CD4-positive, CD25-positive, alpha-beta regulatory T cell (primary cell): Measurements from ENCODE around the gene RAB7B. TPM values are rescaled to one million over a fixed set of nuclear protein-coding genes. Genes with fewer than 3 reads are reported as not detected.

Experiments
- ATAC-seq, 2 donors: fragments of 150-1000 bp; cut with Tn5 transposase; one replicate each; pipeline ENCODE4 v1.10.0; 2021; ENCODE audit warnings: low read depth in 2 of 2, moderate number of reproducible peaks in 2 of 2, moderate library complexity in 1 of 2
- DNase-seq, 3 donors: peaks; one replicate each; pipeline versions ENCODE4 v3.0.0 to v3.0.0-alpha.2; 2012 to 2022; ENCODE audit warnings: mixed read lengths in 1 of 3
- H3K27ac ChIP-seq: one replicate; pipeline ENCODE4 v1.7.0; 2013; ENCODE audit warnings: mild to moderate bottlenecking, low read length; ENCODE audit not compliant: insufficient read depth, poor library complexity, severe bottlenecking
- H3K27me3 ChIP-seq: one replicate; pipeline ENCODE4 v1.7.0; 2013; ENCODE audit warnings: low read length; ENCODE audit not compliant: control insufficient read depth, insufficient read depth
- H3K36me3 ChIP-seq: one replicate; pipeline ENCODE4 v1.7.0; 2013; ENCODE audit warnings: mild to moderate bottlenecking, low read length, moderate library complexity; ENCODE audit not compliant: control insufficient read depth, insufficient read depth
- H3K4me1 ChIP-seq: 2 replicates; pipeline ENCODE4 v1.7.0; 2013; ENCODE audit warnings: mild to moderate bottlenecking, low read length; ENCODE audit not compliant: insufficient read depth, control insufficient read depth, poor library complexity, severe bottlenecking
- H3K4me3 ChIP-seq: one replicate; pipeline ENCODE4 v1.7.0; 2013; ENCODE audit warnings: low read depth, mild to moderate bottlenecking, low read length, moderate library complexity
- H3K9me3 ChIP-seq, 2 experiments: 1 replicate in 1 of 2; 2 replicates in 1 of 2; pipeline ENCODE4 v1.7.0; 2013; ENCODE audit warnings: low read length in 2 of 2, mild to moderate bottlenecking in 1 of 2, moderate library complexity in 1 of 2; ENCODE audit not compliant: control insufficient read depth in 2 of 2
- H3K27ac Mint-ChIP-seq, 3 donors: one replicate each; pipeline ENCODE4 v1.8.0; 2020 to 2022; ENCODE audit warnings: mild to moderate bottlenecking in 3 of 3, mixed read lengths in 3 of 3, moderate library complexity in 2 of 3
- H3K27me3 Mint-ChIP-seq: one replicate; pipeline ENCODE4 v1.8.0; 2022; ENCODE audit warnings: mild to moderate bottlenecking, mixed read lengths
- H3K36me3 Mint-ChIP-seq: one replicate; pipeline ENCODE4 v1.8.0; 2020; ENCODE audit warnings: mixed read lengths
- H3K4me1 Mint-ChIP-seq, 4 donors: one replicate each; pipeline ENCODE4 v1.8.0; 2020 to 2022; ENCODE audit warnings: mixed read lengths in 4 of 4, mild to moderate bottlenecking in 1 of 4
- H3K4me3 Mint-ChIP-seq, 4 donors: one replicate each; pipeline ENCODE4 v1.8.0; 2020 to 2022; ENCODE audit warnings: mild to moderate bottlenecking in 4 of 4, mixed read lengths in 4 of 4, moderate library complexity in 3 of 4
- H3K9me3 Mint-ChIP-seq, 7 donors: one replicate each; pipeline ENCODE4 v1.8.0; 2020 to 2022; ENCODE audit warnings: mixed read lengths in 7 of 7, mild to moderate bottlenecking in 3 of 7, moderate library complexity in 2 of 7
- polyA plus RNA-seq, 4 donors: library from polyadenylated mRNA; unstranded; fragments of 300-500 nt; fragmentation: Illumina TruSeq; gene quantifications; one replicate each; pipeline ENCODE4 v1.2.3, GENCODE V29; 2021
- total RNA-seq: library from RNA; stranded (reverse); gene quantifications from one replicate; pipeline ENCODE4 v1.2.3, GENCODE V29; 2022

RAB7B gene
- total and polyA plus RNA-seq, 5 donors from 2014 or later = not detected

DNA sequence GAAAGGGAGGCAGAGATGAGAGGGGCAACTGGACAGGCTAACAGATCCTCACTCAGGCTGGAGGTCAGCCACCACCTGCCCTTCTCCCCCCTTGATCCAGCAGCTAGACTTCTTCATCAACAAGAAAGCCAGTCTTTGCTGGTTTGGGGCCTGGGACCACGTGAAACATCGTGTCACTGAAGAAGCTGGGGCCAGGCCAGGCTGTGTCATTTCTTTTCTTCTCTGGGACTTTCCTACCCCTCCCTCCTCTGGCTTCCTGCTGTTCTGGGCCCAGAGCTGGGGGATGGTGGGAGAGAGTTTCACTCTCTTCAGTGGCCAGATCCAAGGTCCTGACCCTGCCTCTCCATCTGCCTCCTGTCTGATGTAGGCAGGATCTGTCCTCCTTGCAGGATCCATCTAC is 41.8 kb downstream of the RAB7B start:
- Histone ChIP-seq H3K27me3 (peaks cover 2% of the 10 kb centered on the region), H3K27ac (no peak overlapping the region), H3K4me1 (no peaks in the 10 kb centered on the region), H3K9me3 (no peaks in the 10 kb centered on the region), H3K4me3 (no peak overlapping the region), H3K36me3 (no peaks in the 10 kb centered on the region)
- Mint-ChIP-seq H3K36me3 (no peaks in the 10 kb centered on the region), H3K4me1 (no peaks in the 10 kb centered on the region), H3K9me3 (peaks cover 0 to 3% (median 0%) of the 10 kb centered on the region in 7 donors), H3K27me3 (peaks cover 28% of the 10 kb centered on the region), H3K27ac (no peak overlapping the region), H3K4me3 (no peak overlapping the region)
- ATAC-seq = no peak
- DNase-seq = peak in 1 of 3 donors; percentile 20

DNA sequence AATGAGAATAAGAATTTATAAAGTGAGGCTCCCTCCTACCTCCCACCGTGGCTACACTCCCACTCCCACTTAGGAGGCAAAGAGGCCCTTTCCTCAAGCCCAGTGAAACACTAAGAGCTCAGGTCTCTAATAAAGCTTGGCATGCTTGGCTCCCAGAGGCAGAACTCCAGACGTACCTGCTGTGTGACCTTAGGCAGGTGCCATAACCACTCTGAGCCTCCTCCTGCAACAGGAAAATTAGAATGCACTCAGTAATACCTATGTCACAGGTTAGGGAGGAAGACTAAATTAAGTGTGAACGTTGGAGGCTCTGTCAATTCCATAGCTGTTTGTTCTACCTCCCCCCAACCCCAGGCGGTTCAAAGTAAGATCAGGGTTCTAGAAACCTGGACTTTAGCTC is 43.4 kb downstream of the RAB7B start:
- no peaks in the 10 kb centered on the region for H3K4me1 Mint-ChIP-seq
- no peak overlapping the region for H3K4me3 Mint-ChIP-seq
- H3K36me3 Mint-ChIP-seq = no peaks in the 10 kb centered on the region
- peaks cover 28% of the 10 kb centered on the region for H3K27me3 Mint-ChIP-seq
- Histone ChIP-seq H3K9me3 (no peaks in the 10 kb centered on the region), H3K27ac (no peak overlapping the region), H3K4me1 (no peaks in the 10 kb centered on the region), H3K4me3 (no peak overlapping the region), H3K27me3 (peaks cover 4% of the 10 kb centered on the region), H3K36me3 (no peaks in the 10 kb centered on the region)
- H3K9me3 Mint-ChIP-seq = peaks cover 0 to 4% (median 0%) of the 10 kb centered on the region in 7 donors
- DNase-seq (no peak), ATAC-seq (no peak)
- no peak overlapping the region for H3K27ac Mint-ChIP-seq

DNA sequence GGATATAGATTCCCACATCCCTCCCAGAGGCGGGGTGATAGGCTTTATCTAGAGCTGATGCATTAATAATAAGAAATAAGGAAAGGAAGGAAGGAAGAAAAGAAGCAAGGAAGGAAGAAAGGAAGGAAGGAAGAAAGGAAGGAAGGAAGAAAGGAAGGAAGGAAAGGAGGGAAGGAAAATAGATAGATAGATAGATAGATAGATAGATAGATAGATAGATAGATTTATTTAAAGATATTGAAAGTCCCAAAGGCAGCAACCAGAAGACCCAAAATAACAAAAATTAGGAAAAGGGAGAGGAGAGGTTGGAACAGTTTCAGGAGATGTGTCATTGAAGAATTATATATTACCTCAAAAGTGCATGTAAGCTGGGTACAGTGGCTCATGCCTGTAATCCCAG is 47.7 kb downstream of the RAB7B start:
- no peaks in the 10 kb centered on the region for H3K9me3 ChIP-seq
- H3K36me3 Mint-ChIP-seq = no peaks in the 10 kb centered on the region
- peaks cover 4% of the 10 kb centered on the region for H3K27me3 ChIP-seq
- DNase-seq = no peak
- peaks cover 38% of the 10 kb centered on the region for H3K27me3 Mint-ChIP-seq
- H3K36me3 ChIP-seq = no peaks in the 10 kb centered on the region
- no peaks in the 10 kb centered on the region for H3K4me1 ChIP-seq
- no peak overlapping the region for H3K27ac ChIP-seq
- H3K9me3 Mint-ChIP-seq = peaks cover 0 to 3% (median 0%) of the 10 kb centered on the region in 7 donors
- ATAC-seq = no peak
- no peak overlapping the region for H3K27ac Mint-ChIP-seq
- no peaks in the 10 kb centered on the region for H3K4me1 Mint-ChIP-seq
- no peak overlapping the region for H3K4me3 Mint-ChIP-seq
- H3K4me3 ChIP-seq = no peak overlapping the region

DNA sequence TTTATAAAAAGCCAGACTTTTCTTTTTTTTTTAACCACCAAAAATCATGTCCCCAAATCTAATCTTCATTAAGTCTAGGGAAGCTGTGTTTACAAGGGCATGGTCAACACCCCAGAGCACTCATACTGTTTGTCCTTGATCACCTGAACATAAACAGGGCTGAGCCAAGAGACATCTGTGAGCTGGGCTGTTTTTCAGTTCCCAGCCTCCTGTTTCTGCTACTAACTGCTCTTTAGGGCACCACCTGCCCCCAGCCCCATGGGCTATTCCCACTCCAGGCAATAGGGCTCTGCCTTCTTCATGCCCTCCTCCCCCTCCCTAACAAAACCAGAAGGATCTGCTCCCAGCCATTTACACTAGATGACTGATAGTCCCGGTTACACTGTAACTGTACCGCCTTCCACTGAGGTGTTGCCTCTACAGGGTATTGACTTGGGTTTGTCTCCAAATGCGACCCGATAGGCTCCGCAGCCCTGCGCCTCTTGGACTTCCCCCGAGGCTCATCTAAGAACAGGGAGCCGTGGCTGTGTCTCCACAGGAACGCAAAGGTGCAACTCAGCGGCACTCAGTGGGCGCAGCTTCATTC is 48.3 kb downstream of the RAB7B start:
- Mint-ChIP-seq H3K4me3 (no peak overlapping the region), H3K27ac (no peak overlapping the region), H3K36me3 (no peaks in the 10 kb centered on the region), H3K9me3 (peaks cover 0 to 3% (median 0%) of the 10 kb centered on the region in 7 donors), H3K27me3 (peaks cover 37% of the 10 kb centered on the region), H3K4me1 (no peaks in the 10 kb centered on the region)
- DNase-seq (no peak), ATAC-seq (no peak)
- no peaks in the 10 kb centered on the region for H3K9me3 ChIP-seq
- H3K36me3 ChIP-seq = no peaks in the 10 kb centered on the region
- H3K4me1 ChIP-seq = no peaks in the 10 kb centered on the region
- no peak overlapping the region for H3K4me3 ChIP-seq
- no peak overlapping the region for H3K27ac ChIP-seq
- H3K27me3 ChIP-seq = peaks cover 4% of the 10 kb centered on the region

DNA sequence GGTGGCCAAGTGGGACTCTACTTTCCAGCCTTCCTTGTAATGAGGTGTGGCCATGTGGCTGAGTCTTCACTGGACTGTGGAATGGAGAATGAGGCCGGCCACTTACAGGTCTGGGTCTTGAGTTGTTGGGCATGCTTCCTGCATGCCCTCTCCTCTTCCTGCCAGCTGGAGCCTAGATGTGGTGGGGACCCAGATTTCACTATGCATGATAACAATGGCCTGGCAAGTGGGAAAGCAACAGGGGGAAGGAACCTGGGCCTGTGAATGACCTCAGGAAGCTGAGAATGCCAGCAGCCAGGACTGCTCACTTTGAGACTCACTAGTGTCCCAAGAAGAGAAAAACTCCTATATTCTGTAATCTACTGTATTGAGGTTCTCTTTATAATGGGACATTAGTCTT is 51.4 kb downstream of the RAB7B start:
- Mint-ChIP-seq H3K27ac (no peak overlapping the region), H3K4me3 (no peak overlapping the region), H3K36me3 (no peaks in the 10 kb centered on the region), H3K27me3 (peaks cover 25% of the 10 kb centered on the region), H3K4me1 (no peaks in the 10 kb centered on the region), H3K9me3 (peaks cover 0 to 2% (median 0%) of the 10 kb centered on the region in 7 donors)
- no peaks in the 10 kb centered on the region for H3K36me3 ChIP-seq
- DNase-seq (no peak), ATAC-seq (no peak)
- no peaks in the 10 kb centered on the region for H3K9me3 ChIP-seq
- no peak overlapping the region for H3K4me3 ChIP-seq
- peaks cover 4% of the 10 kb centered on the region for H3K27me3 ChIP-seq
- no peak overlapping the region for H3K27ac ChIP-seq
- no peaks in the 10 kb centered on the region for H3K4me1 ChIP-seq

DNA sequence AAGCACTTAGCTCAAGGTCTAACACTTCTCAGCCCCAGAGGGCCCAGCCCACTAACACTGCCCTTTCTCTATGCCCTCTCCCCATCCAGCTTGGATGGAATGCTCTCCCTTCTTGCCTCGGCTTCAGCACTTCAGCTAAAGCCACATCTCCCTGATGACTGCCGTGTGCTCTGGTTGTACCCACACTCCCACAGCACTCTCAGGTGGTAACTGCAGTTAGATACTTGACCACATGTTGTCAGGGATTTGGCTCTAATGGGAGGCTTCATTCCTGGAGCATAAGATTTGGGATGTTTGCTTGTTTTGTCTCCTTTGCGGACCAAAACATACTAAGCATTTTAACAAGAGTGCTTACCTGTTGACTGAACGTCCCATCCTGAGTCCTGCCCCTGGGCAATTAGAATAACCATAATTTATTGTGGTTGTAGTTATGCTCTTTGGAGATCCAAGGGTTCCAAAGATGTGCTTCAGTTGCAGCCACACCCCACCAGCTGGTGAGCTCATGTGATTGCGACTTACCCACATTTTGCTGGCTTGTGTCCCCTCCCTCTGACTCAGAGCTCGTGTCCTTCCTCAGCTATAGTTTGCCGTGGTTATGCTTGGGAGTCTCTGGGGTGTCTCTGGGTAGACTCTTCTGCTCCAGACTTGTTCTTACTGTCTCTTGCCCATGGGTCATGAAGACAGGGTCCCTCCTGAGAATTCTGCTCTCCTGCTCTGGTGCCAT is 52.2 kb downstream of the RAB7B start:
- peaks cover 0 to 2% (median 0%) of the 10 kb centered on the region in 7 donors for H3K9me3 Mint-ChIP-seq
- H3K27ac Mint-ChIP-seq = no peak overlapping the region
- H3K36me3 Mint-ChIP-seq = no peaks in the 10 kb centered on the region
- Histone ChIP-seq H3K27ac (no peak overlapping the region), H3K4me1 (no peaks in the 10 kb centered on the region), H3K27me3 (peaks cover 2% of the 10 kb centered on the region), H3K9me3 (no peaks in the 10 kb centered on the region), H3K4me3 (no peak overlapping the region), H3K36me3 (no peaks in the 10 kb centered on the region)
- H3K4me1 Mint-ChIP-seq = no peaks in the 10 kb centered on the region
- no peak for ATAC-seq
- H3K4me3 Mint-ChIP-seq = no peak overlapping the region
- peaks cover 27% of the 10 kb centered on the region for H3K27me3 Mint-ChIP-seq
- DNase-seq = no peak

DNA sequence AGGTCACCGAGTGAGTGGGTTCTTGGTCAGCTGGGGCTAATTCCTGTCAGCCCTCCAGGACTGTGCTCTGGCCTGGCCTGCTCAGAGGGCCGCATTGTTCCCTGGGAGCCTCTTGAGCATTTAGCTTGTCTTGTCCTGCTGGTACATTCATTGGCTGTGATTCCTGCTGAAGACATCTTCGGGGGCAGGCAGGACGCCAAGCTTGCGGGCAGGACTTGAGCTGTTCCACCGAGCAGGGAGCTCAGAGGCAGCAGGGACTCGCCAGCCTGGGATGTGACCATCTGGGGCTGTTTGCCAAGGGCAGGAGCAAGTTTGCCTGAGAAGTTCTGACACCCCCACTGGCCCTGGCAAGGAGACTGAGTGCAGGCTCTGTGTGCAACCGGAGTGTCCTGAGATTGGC is 52.9 kb downstream of the RAB7B start:
- H3K4me1 ChIP-seq = no peaks in the 10 kb centered on the region
- H3K27ac Mint-ChIP-seq = no peak overlapping the region
- H3K27me3 Mint-ChIP-seq = peaks cover 31% of the 10 kb centered on the region
- H3K4me3 ChIP-seq = no peak overlapping the region
- DNase-seq (no peak), ATAC-seq (no peak)
- no peaks in the 10 kb centered on the region for H3K36me3 ChIP-seq
- peaks cover 0 to 4% (median 0%) of the 10 kb centered on the region in 7 donors for H3K9me3 Mint-ChIP-seq
- H3K4me1 Mint-ChIP-seq = no peaks in the 10 kb centered on the region
- H3K27me3 ChIP-seq = peaks cover 2% of the 10 kb centered on the region
- no peak overlapping the region for H3K27ac ChIP-seq
- no peaks in the 10 kb centered on the region for H3K9me3 ChIP-seq
- H3K36me3 Mint-ChIP-seq = no peaks in the 10 kb centered on the region
- no peak overlapping the region for H3K4me3 Mint-ChIP-seq

DNA sequence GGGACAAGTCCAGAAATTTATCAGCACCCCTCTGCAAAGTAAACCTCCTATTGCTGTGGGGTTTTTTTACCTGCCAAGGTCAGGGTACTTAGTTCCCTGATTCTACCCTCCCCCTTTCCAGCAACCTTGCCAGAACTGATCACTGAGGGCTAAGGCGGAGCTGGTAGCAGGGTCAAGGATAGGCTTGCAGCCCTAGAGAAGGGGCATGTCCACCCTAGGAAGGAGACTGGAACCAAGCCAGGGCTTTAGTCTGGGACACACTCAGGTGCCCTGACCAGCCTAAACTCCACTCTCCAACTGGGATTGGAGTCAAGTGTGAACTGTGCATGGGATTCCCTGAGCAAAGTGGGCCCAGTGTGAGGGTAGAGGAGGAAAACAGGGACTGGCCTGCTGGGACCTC is 53.4 kb downstream of the RAB7B start:
- no peaks in the 10 kb centered on the region for H3K36me3 ChIP-seq
- Mint-ChIP-seq H3K9me3 (peaks cover 0 to 4% (median 0%) of the 10 kb centered on the region in 7 donors), H3K27me3 (peaks cover 30% of the 10 kb centered on the region)

More for the DNA sequence above, 53.4 kb downstream of the RAB7B start:
- Mint-ChIP-seq H3K4me3 (no peak overlapping the region), H3K36me3 (no peaks in the 10 kb centered on the region), H3K27ac (no peak overlapping the region), H3K4me1 (no peaks in the 10 kb centered on the region)
- DNase-seq (no peak), ATAC-seq (no peak)
- Histone ChIP-seq H3K4me3 (no peak overlapping the region), H3K4me1 (no peaks in the 10 kb centered on the region), H3K9me3 (no peaks in the 10 kb centered on the region), H3K27me3 (peaks cover 2% of the 10 kb centered on the region), H3K27ac (no peak overlapping the region)
